ENCODE results near the gene METRNL.

The METRNL gene

GRCh38 chr17:83036193-83036592 is 43.2 kb upstream of the METRNL start:
- TF ChIP-seq TAF1 (IDR thresholded peaks at IDR 0.05; ENCODE audit: borderline replicate concordance, insufficient read depth, low read length) (no peak), POLR2AphosphoS5 (IDR thresholded peaks at IDR 0.05; ENCODE audit: low read depth, low read length) (no peak), SIN3A (IDR thresholded peaks at IDR 0.05; ENCODE audit: borderline replicate concordance, insufficient read depth, low read length) (no peak), REST (IDR thresholded peaks at IDR 0.05; ENCODE audit: insufficient read depth in 1 of 2, low read depth in 2 of 2, low read length in 2 of 2) (no peak), FOXP2 (optimal IDR thresholded peaks at IDR 0.05; ENCODE audit: borderline replicate concordance, extremely low read depth, extremely low read length, insufficient read depth) (no peak)

GRCh38 chr17:83036666-83037065 is 42.7 kb upstream of the METRNL start:
- TF ChIP-seq POLR2AphosphoS5 (IDR thresholded peaks at IDR 0.05; ENCODE audit: low read depth, low read length) (no peak), FOXP2 (optimal IDR thresholded peaks at IDR 0.05; ENCODE audit: borderline replicate concordance, extremely low read depth, extremely low read length, insufficient read depth) (no peak), TAF1 (IDR thresholded peaks at IDR 0.05; ENCODE audit: borderline replicate concordance, insufficient read depth, low read length) (no peak), REST (IDR thresholded peaks at IDR 0.05; ENCODE audit: insufficient read depth in 1 of 2, low read depth in 2 of 2, low read length in 2 of 2) (no peak), SIN3A (IDR thresholded peaks at IDR 0.05; ENCODE audit: borderline replicate concordance, insufficient read depth, low read length) (no peak)

- TF ChIP-seq FOXP2 (optimal IDR thresholded peaks at IDR 0.05; ENCODE audit: borderline replicate concordance, extremely low read depth, extremely low read length, insufficient read depth), result no peak
Observed at GRCh38 chr17:83037084-83037873, 42.1 kb upstream of the METRNL start.

- no peak for TF ChIP-seq REST (IDR thresholded peaks at IDR 0.05; ENCODE audit: insufficient read depth in 1 of 2, low read depth in 2 of 2, low read length in 2 of 2)
- TF ChIP-seq FOXP2 (optimal IDR thresholded peaks at IDR 0.05; ENCODE audit: borderline replicate concordance, extremely low read depth, extremely low read length, insufficient read depth), result no peak
- TF ChIP-seq TAF1 (IDR thresholded peaks at IDR 0.05; ENCODE audit: borderline replicate concordance, insufficient read depth, low read length), result no peak
- TF ChIP-seq SIN3A (IDR thresholded peaks at IDR 0.05; ENCODE audit: borderline replicate concordance, insufficient read depth, low read length), result no peak
- TF ChIP-seq POLR2AphosphoS5 (IDR thresholded peaks at IDR 0.05; ENCODE audit: low read depth, low read length), result no peak
Observed at GRCh38 chr17:83037874-83038165, 41.6 kb upstream of the METRNL start.

- TF ChIP-seq SIN3A (IDR thresholded peaks at IDR 0.05; ENCODE audit: borderline replicate concordance, insufficient read depth, low read length) (no peak), TAF1 (IDR thresholded peaks at IDR 0.05; ENCODE audit: borderline replicate concordance, insufficient read depth, low read length) (no peak), FOXP2 (optimal IDR thresholded peaks at IDR 0.05; ENCODE audit: borderline replicate concordance, extremely low read depth, extremely low read length, insufficient read depth) (no peak), POLR2AphosphoS5 (IDR thresholded peaks at IDR 0.05; ENCODE audit: low read depth, low read length) (no peak), REST (IDR thresholded peaks at IDR 0.05; ENCODE audit: insufficient read depth in 1 of 2, low read depth in 2 of 2, low read length in 2 of 2) (no peak)
Observed at GRCh38 chr17:83041305-83041704, 38.1 kb upstream of the METRNL start.
